Uterus (tissue), 2 donors: Measurements from ENCODE around the gene ASTN2.

Source experiments
- CTCF ChIP-seq, 4 experiments: fragments of 200-600 bp in 2 of 4; fragments of 450-650 bp in 2 of 4; sonication (generic) in 2 of 4; IDR thresholded peaks; one replicate each; pipeline ENCODE4 v1.5.1; 2016 to 2019; ENCODE audit warnings: antibody characterized with exemption in 4 of 4, mild to moderate bottlenecking in 2 of 4, moderate library complexity in 1 of 4
- POLR2A ChIP-seq, 2 donors: fragments of 450-650 bp; IDR thresholded peaks; one replicate each; pipeline ENCODE4 v1.6.1; 2016; ENCODE audit warnings: antibody characterized with exemption in 2 of 2, mild to moderate bottlenecking in 1 of 2, moderate library complexity in 1 of 2

- TF ChIP-seq POLR2A (IDR thresholded peaks at IDR 0.05) (no peak), CTCF (IDR thresholded peaks at IDR 0.05) (no peak)
Measured at GRCh38 chr9:117013440-117013995, 401.3 kb downstream of the ASTN2 start.
